ENCODE measurements around the gene CCDC191. TPM values are rescaled to one million over a fixed set of nuclear protein-coding genes. Genes with fewer than 3 reads are reported as not detected.

Gene CCDC191
- total RNA-seq, 2 experiments from 2014 or later, result 3.6 to 3.7 TPM

- Histone ChIP-seq H3K36me3 (ENCODE audit: insufficient read depth, low read length) (no peaks in the 10 kb centered on the region), H3K27me3 (ENCODE audit: control insufficient read depth in 1 of 2, insufficient read depth in 2 of 2, low read length in 2 of 2) (peaks cover 0 to 3% of the 10 kb centered on the region in 2 experiments), H3K27ac (ENCODE audit: low read depth in 1 of 2, low read length in 2 of 2) (no peak overlapping the region), H3K4me3 (ENCODE audit: low read length) (peak overlapping the region; percentile 84), H3K9me3 (ENCODE audit: control insufficient read depth in 1 of 2, insufficient read depth in 1 of 2, low read length in 2 of 2) (no peaks in the 10 kb centered on the region), H3K4me1 (ENCODE audit: insufficient read depth, low read length) (peaks cover 15% of the 10 kb centered on the region)
- no peak for TF ChIP-seq CTCF (IDR thresholded peaks at IDR 0.05)
- peaks cover 21% of the 10 kb centered on the region for H3K4me1 Mint-ChIP-seq (ENCODE audit: low read depth)
- no peaks in the 10 kb centered on the region for H3K9me3 Mint-ChIP-seq
- ChIA-PET POLR2A (no interaction called here), CTCF (no interaction called here)
- H3K27me3 Mint-ChIP-seq, result peaks cover 13% of the 10 kb centered on the region
- DNase-seq (peak in 10 of 14 experiments; percentile 3 to 61 (median 15)), ATAC-seq (ENCODE audit: poor library complexity) (peak; percentile 36)
- peak overlapping the region; percentile 87 for H3K4me3 Mint-ChIP-seq
- H3K27ac Mint-ChIP-seq, result peak overlapping the region; percentile 25
- intact Hi-C loops (cut with DNase I, micrococcal nuclease), result loop anchor here (2.0 to 10.0 kb wide), 4 partner anchors 109 to 453 kb away; partner anchors contain the start of genes ATP6V1A (in 1 of the 2), CCDC191 (in 1 of the 2), NAA50 (in 1 of the 2) and QTRT2 (in 1 of the 2)
- no peaks in the 10 kb centered on the region for H3K36me3 Mint-ChIP-seq (ENCODE audit: low read depth)
These were observed 108.1 kb downstream of the CCDC191 start for GRCh38 chr3:113948015-113948917.

GRCh38 chr3:113947372-113948014 is 108.8 kb downstream of the CCDC191 start, which contains the start of gene ZDHHC23:
Gene ZDHHC23 (plus strand): TSS chr3:113948013. CDS start chr3:113948803, 790 bp downstream.
- peaks cover 18% of the 10 kb centered on the region for H3K4me1 Mint-ChIP-seq (ENCODE audit: low read depth)
- no peaks in the 10 kb centered on the region for H3K36me3 Mint-ChIP-seq (ENCODE audit: low read depth)
- Histone ChIP-seq H3K4me3 (ENCODE audit: low read length) (peak within 1 kb of the TSS; percentile 84), H3K9me3 (ENCODE audit: control insufficient read depth in 1 of 2, insufficient read depth in 1 of 2, low read length in 2 of 2) (no peaks in the 10 kb centered on the region), H3K4me1 (ENCODE audit: insufficient read depth, low read length) (peaks cover 15% of the 10 kb centered on the region), H3K27me3 (ENCODE audit: control insufficient read depth in 1 of 2, insufficient read depth in 2 of 2, low read length in 2 of 2) (peaks cover 0 to 3% of the 10 kb centered on the region in 2 experiments), H3K36me3 (ENCODE audit: insufficient read depth, low read length) (no peaks in the 10 kb centered on the region), H3K27ac (ENCODE audit: low read depth in 1 of 2, low read length in 2 of 2) (no peak within 1 kb of the TSS)
- H3K9me3 Mint-ChIP-seq, result no peaks in the 10 kb centered on the region
- CTCF ChIA-PET, result no interaction called here
- peak within 1 kb of the TSS; percentile 91 for H3K4me3 Mint-ChIP-seq
- peak; percentile 25 to 90 (median 54) for DNase-seq
- no peak for TF ChIP-seq CTCF (IDR thresholded peaks at IDR 0.05)
- peak; percentile 89 for ATAC-seq (ENCODE audit: poor library complexity)
- intact Hi-C loops (cut with DNase I, micrococcal nuclease), result loop anchor here (2.0 to 10.0 kb wide), 4 partner anchors 110 to 453 kb away; partner anchors contain the start of genes ATP6V1A (in 1 of the 2), CCDC191 (in 1 of the 2), NAA50 (in 1 of the 2) and QTRT2 (in 1 of the 2)
- POLR2A ChIA-PET, result no interaction called here
- peak within 1 kb of the TSS; percentile 25 for H3K27ac Mint-ChIP-seq
- H3K27me3 Mint-ChIP-seq, result peaks cover 13% of the 10 kb centered on the region

- no peak for ATAC-seq (ENCODE audit: poor library complexity)
- H3K27ac ChIP-seq (ENCODE audit: low read depth in 1 of 2, low read length in 2 of 2), result no peak overlapping the region
- TF ChIP-seq CTCF (IDR thresholded peaks at IDR 0.05), result no peak
- Mint-ChIP-seq H3K27ac (peak overlapping the region; percentile 18), H3K4me1 (ENCODE audit: low read depth) (peaks cover 18% of the 10 kb centered on the region), H3K27me3 (peaks cover 13% of the 10 kb centered on the region), H3K9me3 (no peaks in the 10 kb centered on the region), H3K36me3 (ENCODE audit: low read depth) (no peaks in the 10 kb centered on the region), H3K4me3 (peak overlapping the region; percentile 91)
- no peak for DNase-seq
- ChIA-PET CTCF (interaction anchor here (1.2 kb wide), 1 partner anchor 34 kb away, joined by 3 read pairs; no protein-coding TSS in a partner anchor), POLR2A (no interaction called here)
- H3K4me1 ChIP-seq (ENCODE audit: insufficient read depth, low read length), result peaks cover 15% of the 10 kb centered on the region
- peaks cover 0 to 3% of the 10 kb centered on the region in 2 experiments for H3K27me3 ChIP-seq (ENCODE audit: control insufficient read depth in 1 of 2, insufficient read depth in 2 of 2, low read length in 2 of 2)
- intact Hi-C loops (cut with DNase I, micrococcal nuclease), result loop anchor here (5.0 to 10.0 kb wide), 3 partner anchors 110 to 452 kb away; partner anchors contain the start of genes ATP6V1A (in 1 of the 2), CCDC191 (in 1 of the 2), NAA50 (in 1 of the 2) and QTRT2 (in 1 of the 2)
- H3K36me3 ChIP-seq (ENCODE audit: insufficient read depth, low read length), result no peaks in the 10 kb centered on the region
- peak overlapping the region; percentile 61 for H3K4me3 ChIP-seq (ENCODE audit: low read length)
- no peaks in the 10 kb centered on the region for H3K9me3 ChIP-seq (ENCODE audit: control insufficient read depth in 1 of 2, insufficient read depth in 1 of 2, low read length in 2 of 2)
These were observed 109.5 kb downstream of the CCDC191 start for GRCh38 chr3:113946831-113947230.
